Chondrocyte (in vitro differentiated cells): ENCODE measurements around the gene ATP13A1. TPM values are rescaled to one million over a fixed set of nuclear protein-coding genes. Genes with fewer than 3 reads are reported as not detected.
A peak's percentile ranks its signal among the peaks of the same experiment; 100 is the strongest.
"Not testable (repeated sequence)": the region's sequence is repeated elsewhere in the genome, so short reads cannot be mapped to it uniquely, and the experiment has no call there.

Experiments
- DNase-seq: peaks from one replicate; pipeline ENCODE4 v3.0.0; 2021; ENCODE audit warnings: mixed read lengths, low spot score
- H3K27ac Mint-ChIP-seq: one replicate; pipeline ENCODE4 v1.8.0; 2021; ENCODE audit warnings: mild to moderate bottlenecking, moderate library complexity, mixed read lengths; ENCODE audit not compliant: unreplicated experiment
- H3K27me3 Mint-ChIP-seq: 2 replicates; pipeline ENCODE4 v1.8.0; 2021; ENCODE audit warnings: low read depth, mixed read lengths
- H3K36me3 Mint-ChIP-seq: 2 replicates; pipeline ENCODE4 v1.8.0; 2021; ENCODE audit warnings: low read depth, mixed read lengths
- H3K4me1 Mint-ChIP-seq: 2 replicates; pipeline ENCODE4 v1.8.0; 2021; ENCODE audit warnings: low read depth, mild to moderate bottlenecking, mixed read lengths
- H3K4me3 Mint-ChIP-seq: one replicate; pipeline ENCODE4 v1.8.0; 2021; ENCODE audit warnings: mild to moderate bottlenecking, moderate library complexity, mixed read lengths; ENCODE audit not compliant: unreplicated experiment
- H3K9me3 Mint-ChIP-seq: 2 replicates; pipeline ENCODE4 v1.8.0; 2021; ENCODE audit warnings: low read depth, mixed read lengths
- CTCF ChIP-seq: fragments of 200-600 bp; sonication (generic); IDR thresholded peaks from 2 replicates; pipeline ENCODE4 v1.5.0; 2021; ENCODE audit warnings: antibody characterized with exemption, mild to moderate bottlenecking, moderate library complexity
- total RNA-seq: library from RNA; stranded (reverse); gene quantifications from 3 replicates; pipeline ENCODE4 v1.2.1, GENCODE V29; 2021

ATP13A1 gene
- total RNA-seq, 1 donor from 2014 or later: 48.8 TPM

- peak; percentile 95 for DNase-seq
- Mint-ChIP-seq H3K9me3 (no peaks in the 10 kb centered on the region), H3K27ac (no peak within 1 kb of the TSS), H3K27me3 (no peaks in the 10 kb centered on the region), H3K36me3 (no peaks in the 10 kb centered on the region), H3K4me3 (peak within 1 kb of the TSS; percentile 81), H3K4me1 (peaks cover 21% of the 10 kb centered on the region)
- TF ChIP-seq CTCF: no peak
Observed at GRCh38 chr19:19618219-19619051, 45.0 kb downstream of the ATP13A1 start, which contains the start of gene PBX4. PBX4 (minus strand) TSS chr19:19618687; CDS start chr19:19618629, 58 bp downstream.

GRCh38 chr19:19615086-19615485 is 48.4 kb downstream of the ATP13A1 start:
- no peak for TF ChIP-seq CTCF
- Mint-ChIP-seq H3K4me1 (peaks cover 35% of the 10 kb centered on the region), H3K4me3 (no peak overlapping the region), H3K27me3 (no peaks in the 10 kb centered on the region), H3K9me3 (no peaks in the 10 kb centered on the region), H3K36me3 (no peaks in the 10 kb centered on the region), H3K27ac (no peak overlapping the region)
- no peak for DNase-seq

GRCh38 chr19:19613506-19613905 is 50.0 kb downstream of the ATP13A1 start:
- Mint-ChIP-seq H3K4me3 (no peak overlapping the region), H3K27ac (peak overlapping the region; percentile 18), H3K27me3 (no peaks in the 10 kb centered on the region)

GRCh38 chr19:19610376-19611202 is 52.9 kb downstream of the ATP13A1 start:
- no peak for TF ChIP-seq CTCF
- no peaks in the 10 kb centered on the region for H3K36me3 Mint-ChIP-seq
- H3K4me3 Mint-ChIP-seq: no peak overlapping the region
- H3K27ac Mint-ChIP-seq: no peak overlapping the region
- peaks cover 19% of the 10 kb centered on the region for H3K4me1 Mint-ChIP-seq
- H3K27me3 Mint-ChIP-seq: no peaks in the 10 kb centered on the region
- H3K9me3 Mint-ChIP-seq: no peaks in the 10 kb centered on the region
- no peak for DNase-seq

More at GRCh38 chr19:19613506-19613905, 50.0 kb downstream of the ATP13A1 start:
- DNase-seq: no peak
- H3K36me3 Mint-ChIP-seq: no peaks in the 10 kb centered on the region
- no peaks in the 10 kb centered on the region for H3K9me3 Mint-ChIP-seq
- H3K4me1 Mint-ChIP-seq: peaks cover 28% of the 10 kb centered on the region
- TF ChIP-seq CTCF: no peak

- not testable (repeated sequence) for H3K4me3 Mint-ChIP-seq, H3K27me3 Mint-ChIP-seq, H3K4me1 Mint-ChIP-seq, H3K9me3 Mint-ChIP-seq, DNase-seq, H3K27ac Mint-ChIP-seq, H3K36me3 Mint-ChIP-seq
Observed at GRCh38 chr19:19606686-19607085, 56.8 kb downstream of the ATP13A1 start.
